Limb (tissue), 2 donors: ENCODE measurements around the gene DCTPP1.

Experiments
- DNase-seq, 2 donors: peaks; one replicate each; pipeline ENCODE4 v3.0.0-alpha.2; 2016; ENCODE audit errors: extremely low spot score in 2 of 2

The DCTPP1 gene

GRCh38 chr16:30382111-30382881, 47.5 kb downstream of the DCTPP1 start, which contains the start of gene SEPTIN1:
SEPTIN1 (minus strand) TSS chr16:30382561; CDS start chr16:30382542, 19 bp downstream.
- no peak for DNase-seq

DNA sequence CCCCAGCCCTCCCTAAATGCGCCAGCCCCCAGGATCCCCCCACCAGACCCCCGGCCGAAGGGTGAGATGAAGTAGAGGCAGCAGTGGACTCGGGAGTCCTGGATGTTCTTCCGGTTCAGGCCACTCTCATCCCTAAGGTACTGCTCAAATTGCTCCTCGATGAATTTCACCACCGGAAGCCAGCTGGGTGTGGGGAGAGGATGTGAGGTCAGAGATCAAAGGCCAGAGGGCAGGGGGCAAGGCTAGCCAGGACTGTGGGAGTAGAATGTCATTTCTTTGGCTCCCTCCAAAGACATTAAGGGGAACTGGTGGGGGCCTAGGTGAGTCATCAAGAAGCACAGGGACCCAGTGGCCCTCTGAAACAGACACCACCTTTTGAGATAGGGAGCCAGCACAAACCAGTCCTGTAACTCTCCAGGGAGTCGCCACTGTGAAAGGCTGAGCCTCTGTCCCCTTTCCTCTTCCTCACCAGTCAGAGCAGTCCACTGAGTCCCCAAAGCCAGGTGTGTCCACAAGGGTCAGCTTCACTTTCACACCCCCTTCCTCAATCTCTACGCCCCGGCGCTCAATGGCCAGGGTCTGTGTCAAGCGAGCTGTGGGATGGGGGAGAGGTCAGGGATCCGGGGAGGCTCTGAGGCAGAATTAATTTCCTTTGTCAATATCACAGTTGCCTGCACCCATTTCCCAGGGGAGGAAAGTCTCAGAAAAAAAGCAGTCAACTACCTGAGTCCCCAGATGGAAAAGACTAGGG, 48.4 kb downstream of the DCTPP1 start:
- DNase-seq: no peak

DNA sequence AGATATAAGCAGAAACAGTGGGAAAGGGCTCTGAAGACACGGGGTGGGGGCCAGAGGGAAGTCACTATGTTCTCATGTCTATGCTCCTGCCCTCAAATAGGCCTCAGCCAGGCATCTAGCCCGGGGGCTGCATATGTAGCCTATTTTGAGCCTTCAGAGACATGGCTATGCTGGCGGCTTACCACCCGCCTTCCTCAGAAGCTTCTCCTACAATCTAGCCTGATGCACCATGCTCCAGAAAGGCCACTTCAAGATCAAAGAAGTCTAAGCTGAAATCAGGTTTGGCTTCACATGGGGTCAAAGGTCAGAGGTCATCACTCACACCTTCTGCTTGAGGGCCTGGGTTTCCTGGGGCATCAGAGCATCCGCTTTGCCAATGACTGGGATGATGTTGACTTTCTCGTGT, 49.0 kb downstream of the DCTPP1 start:
- DNase-seq: no peak

- no peak for DNase-seq
Observed at GRCh38 chr16:30380072-30380802, 49.6 kb downstream of the DCTPP1 start.

DNA sequence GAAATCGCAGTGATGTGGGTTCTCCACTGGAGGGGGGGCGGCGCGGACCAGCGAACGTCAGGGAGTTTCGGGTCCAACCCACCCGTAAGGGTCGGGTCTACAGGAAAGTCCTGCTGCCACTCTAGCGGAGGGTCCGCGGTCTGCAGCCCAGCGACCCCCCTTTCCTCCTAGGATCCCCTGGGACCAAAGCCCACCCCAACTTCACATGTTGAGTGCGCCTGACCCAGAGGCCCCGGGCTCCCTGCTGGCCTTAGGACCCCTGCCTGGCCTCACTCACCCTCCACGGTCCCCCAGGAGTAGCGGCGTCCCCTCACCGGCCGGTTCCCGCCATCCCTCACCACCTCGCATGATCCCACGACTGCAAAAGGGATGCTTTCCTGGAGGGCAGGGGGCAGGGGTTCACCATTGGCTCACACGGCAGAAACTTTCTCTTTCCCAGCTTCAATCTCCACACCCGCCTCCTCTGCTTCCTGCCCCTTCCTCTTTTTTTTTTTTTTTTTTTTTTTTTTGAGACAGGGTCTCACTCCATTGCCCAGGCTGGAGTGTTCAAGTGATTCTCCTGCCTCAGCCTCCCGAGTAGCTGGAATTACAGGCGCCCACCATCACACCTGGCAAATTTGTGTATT, 50.6 kb downstream of the DCTPP1 start:
- no peak for DNase-seq

DNA sequence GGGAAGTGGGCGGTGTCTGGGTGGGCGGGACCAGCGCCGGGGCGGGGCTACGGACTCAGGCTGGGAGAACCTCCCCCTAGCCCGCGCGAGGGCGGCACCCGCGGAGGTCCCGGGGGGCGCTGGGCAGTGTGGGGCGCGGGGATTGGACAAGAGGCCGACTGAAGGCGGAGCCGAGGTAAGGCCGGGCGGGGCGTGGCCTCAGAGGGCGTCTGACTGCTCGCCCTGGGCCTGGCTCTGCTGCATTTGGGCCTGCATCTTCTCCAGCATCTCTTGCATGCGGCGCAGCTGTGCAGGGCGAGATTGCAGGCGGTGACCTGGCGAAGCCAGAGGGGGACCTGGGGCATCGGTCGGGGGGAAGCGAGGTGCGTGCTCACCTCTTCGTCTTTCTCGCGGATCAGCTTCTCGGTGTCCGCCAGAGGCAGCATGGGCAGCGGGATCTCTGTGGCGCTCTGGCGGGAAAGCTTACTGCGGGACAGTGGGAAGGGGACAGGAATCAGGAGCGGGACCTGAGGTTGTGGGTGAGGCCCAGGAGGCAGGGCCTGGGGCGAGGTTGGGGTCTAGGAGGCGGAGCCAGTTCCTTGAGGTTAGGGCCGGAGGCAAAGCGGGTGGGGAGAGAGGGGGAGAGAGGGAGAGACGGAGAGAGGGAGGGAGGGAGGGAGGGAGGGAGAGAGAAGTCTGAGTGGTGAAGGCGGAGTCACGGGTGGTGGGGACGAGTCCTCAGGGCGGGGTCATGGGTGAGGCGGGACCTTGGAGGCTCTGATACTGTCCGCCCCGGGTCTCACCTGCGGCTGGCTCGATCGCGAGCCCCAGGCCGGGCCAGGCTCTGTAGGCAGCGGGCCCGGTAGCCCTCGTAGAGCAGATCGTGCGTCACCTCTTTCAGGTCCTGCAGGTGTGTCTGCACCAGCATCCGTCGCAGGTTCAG, 51.3 kb downstream of the DCTPP1 start:
- peak; percentile 96 to 100 for DNase-seq

- peak; percentile 93 to 96 for DNase-seq
Observed at GRCh38 chr16:30377812-30378235, 52.0 kb downstream of the DCTPP1 start.

GRCh38 chr16:30377050-30377811, 52.6 kb downstream of the DCTPP1 start:
- no peak for DNase-seq

DNA sequence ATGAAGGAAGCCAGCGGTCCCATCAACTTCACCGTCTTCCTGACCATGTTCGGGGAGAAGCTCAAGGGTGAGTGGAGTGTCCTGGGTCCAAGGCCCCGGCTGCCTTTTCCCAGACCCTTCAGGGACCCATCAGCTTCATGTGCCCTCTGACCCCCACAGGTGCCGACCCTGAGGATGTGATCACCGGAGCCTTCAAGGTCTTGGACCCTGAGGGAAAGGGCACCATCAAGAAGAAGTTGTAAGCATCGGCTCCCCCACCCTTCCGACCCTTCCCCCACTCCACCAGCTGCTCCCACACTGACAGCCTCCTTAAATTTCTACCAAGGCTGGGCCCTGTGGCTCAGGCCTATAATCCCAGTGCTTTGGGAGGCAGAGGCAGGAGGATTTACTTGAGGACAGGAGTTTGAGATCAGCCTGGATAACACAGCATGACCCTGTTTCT, 53.3 kb downstream of the DCTPP1 start:
- no peak for DNase-seq

DNA sequence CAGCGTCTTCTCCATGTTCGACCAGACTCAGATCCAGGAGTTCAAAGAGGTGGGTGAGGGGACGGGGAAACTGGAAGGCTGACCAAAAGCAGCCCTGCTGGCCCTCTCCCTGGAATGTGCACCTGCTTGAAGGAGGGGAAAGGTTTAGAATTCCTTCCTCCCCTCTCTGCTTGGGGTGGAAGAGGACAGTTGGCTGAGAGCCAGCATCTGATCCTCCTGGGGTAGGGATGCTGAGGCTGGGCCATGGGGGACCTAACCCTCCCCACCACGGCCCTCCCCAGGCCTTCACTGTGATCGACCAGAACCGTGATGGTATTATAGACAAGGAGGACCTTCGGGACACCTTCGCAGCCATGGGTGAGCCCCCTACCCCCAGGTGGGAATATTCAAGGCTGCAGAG, 54.0 kb downstream of the DCTPP1 start:
- DNase-seq: peak in 1 of 2 donors; percentile 42

DNA sequence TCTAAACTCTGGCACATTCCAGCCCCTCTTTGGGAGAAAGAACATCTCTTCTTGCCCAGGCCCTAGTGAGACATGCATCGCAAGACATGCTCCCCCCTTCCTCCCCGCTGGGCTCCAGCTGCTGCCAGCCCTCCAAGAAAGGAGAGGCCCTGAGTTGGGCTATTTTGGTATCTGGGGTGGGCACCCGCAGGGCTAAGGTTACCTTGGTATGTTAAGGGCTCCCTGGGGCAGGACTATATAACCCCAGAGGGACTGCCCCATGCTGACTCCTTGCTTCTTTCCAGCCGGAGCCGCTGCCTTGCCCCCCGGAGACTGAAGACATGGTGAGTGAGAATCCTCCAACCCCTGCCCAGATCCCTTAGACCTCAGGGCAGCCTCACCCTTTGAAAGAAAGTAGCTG, 55.3 kb downstream of the DCTPP1 start, which contains the start of gene MYL11:
Gene MYL11, plus strand, starts transcription at position 265 of the 400 bp plus-strand sequence. Its CDS starts 56 bp downstream, at position 321.
- DNase-seq: no peak
